HFFc6 (cell line): ENCODE measurements around the gene EARS2. TPM values are rescaled to one million over a fixed set of nuclear protein-coding genes. Genes with fewer than 3 reads are reported as not detected.
A peak's percentile ranks its signal among the peaks of the same experiment; 100 is the strongest.

Experiments used
- DNase-seq: peaks from one replicate; pipeline ENCODE4 v3.0.0-alpha.2; 2018
- H3K27ac Mint-ChIP-seq: 2 replicates; pipeline ENCODE4 v1.8.0; 2020; ENCODE audit warnings: mild to moderate bottlenecking, mixed read lengths
- H3K27me3 Mint-ChIP-seq: 2 replicates; pipeline ENCODE4 v1.8.0; 2021; ENCODE audit warnings: mild to moderate bottlenecking, moderate library complexity, mixed read lengths; ENCODE audit not compliant: insufficient read depth
- H3K36me3 Mint-ChIP-seq: 2 replicates; pipeline ENCODE4 v1.8.0; 2021; ENCODE audit warnings: low read depth, mixed read lengths
- H3K4me1 Mint-ChIP-seq: 2 replicates; pipeline ENCODE4 v1.8.0; 2020; ENCODE audit warnings: low read depth, mixed read lengths
- H3K4me3 Mint-ChIP-seq: 2 replicates; pipeline ENCODE4 v1.8.0; 2020; ENCODE audit warnings: mild to moderate bottlenecking, moderate library complexity, mixed read lengths
- H3K9me3 Mint-ChIP-seq: 2 replicates; pipeline ENCODE4 v1.8.0; 2020; ENCODE audit warnings: mild to moderate bottlenecking, mixed read lengths
- total RNA-seq, 6 experiments: library from RNA; stranded (reverse); fragmentation: NEBNext Ultra II Directional; extraction: Animal tissue kit (Norgen Biotek cat#: 25700); gene quantifications; 2 replicates in 1 of 6; 3 replicates in 5 of 6; pipeline ENCODE4 v1.2.3, GENCODE V29; 2021
- TF ChIP-seq, protein P1 (sequence below): fragments of 200-600 bp; sonication (generic); IDR thresholded peaks from 2 replicates; pipeline ENCODE4 v1.5.0; 2021; ENCODE audit warnings: antibody characterized with exemption, mild to moderate bottlenecking

Gene EARS2
- total RNA-seq, 6 experiments from 2014 or later, result 22.1 to 30.8 (median 27.0) TPM

DNA sequence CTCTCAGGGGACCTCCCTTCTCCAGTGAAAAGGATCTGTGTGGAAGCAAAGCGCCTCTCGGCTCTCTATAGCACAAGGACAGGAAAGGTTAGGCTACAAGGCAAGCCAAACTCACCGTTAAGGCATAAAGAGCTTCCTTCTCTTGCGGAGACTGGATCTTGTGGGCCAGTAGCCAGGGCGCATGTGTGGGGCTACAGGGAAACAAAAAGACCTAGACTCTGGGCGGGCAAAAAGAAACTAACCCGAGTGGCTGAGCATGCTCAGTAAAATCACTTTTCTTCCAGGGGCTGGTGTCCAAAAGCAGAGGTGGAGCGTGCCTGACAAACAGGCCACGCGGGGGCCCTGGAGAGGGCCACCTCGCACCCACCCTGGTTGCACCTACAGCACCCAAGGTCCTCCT is 63.0 kb downstream of the EARS2 start:
- TF ChIP-seq, protein P1, sequence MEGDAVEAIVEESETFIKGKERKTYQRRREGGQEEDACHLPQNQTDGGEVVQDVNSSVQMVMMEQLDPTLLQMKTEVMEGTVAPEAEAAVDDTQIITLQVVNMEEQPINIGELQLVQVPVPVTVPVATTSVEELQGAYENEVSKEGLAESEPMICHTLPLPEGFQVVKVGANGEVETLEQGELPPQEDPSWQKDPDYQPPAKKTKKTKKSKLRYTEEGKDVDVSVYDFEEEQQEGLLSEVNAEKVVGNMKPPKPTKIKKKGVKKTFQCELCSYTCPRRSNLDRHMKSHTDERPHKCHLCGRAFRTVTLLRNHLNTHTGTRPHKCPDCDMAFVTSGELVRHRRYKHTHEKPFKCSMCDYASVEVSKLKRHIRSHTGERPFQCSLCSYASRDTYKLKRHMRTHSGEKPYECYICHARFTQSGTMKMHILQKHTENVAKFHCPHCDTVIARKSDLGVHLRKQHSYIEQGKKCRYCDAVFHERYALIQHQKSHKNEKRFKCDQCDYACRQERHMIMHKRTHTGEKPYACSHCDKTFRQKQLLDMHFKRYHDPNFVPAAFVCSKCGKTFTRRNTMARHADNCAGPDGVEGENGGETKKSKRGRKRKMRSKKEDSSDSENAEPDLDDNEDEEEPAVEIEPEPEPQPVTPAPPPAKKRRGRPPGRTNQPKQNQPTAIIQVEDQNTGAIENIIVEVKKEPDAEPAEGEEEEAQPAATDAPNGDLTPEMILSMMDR, result no peak
- Mint-ChIP-seq H3K36me3 (peaks cover 22% of the 10 kb centered on the region), H3K4me3 (no peak overlapping the region), H3K4me1 (peaks cover 27% of the 10 kb centered on the region), H3K27ac (no peak overlapping the region), H3K27me3 (peaks cover 4% of the 10 kb centered on the region; the same call in 1 of the 2 replicates), H3K9me3 (no peaks in the 10 kb centered on the region)
- no peak for DNase-seq

DNA sequence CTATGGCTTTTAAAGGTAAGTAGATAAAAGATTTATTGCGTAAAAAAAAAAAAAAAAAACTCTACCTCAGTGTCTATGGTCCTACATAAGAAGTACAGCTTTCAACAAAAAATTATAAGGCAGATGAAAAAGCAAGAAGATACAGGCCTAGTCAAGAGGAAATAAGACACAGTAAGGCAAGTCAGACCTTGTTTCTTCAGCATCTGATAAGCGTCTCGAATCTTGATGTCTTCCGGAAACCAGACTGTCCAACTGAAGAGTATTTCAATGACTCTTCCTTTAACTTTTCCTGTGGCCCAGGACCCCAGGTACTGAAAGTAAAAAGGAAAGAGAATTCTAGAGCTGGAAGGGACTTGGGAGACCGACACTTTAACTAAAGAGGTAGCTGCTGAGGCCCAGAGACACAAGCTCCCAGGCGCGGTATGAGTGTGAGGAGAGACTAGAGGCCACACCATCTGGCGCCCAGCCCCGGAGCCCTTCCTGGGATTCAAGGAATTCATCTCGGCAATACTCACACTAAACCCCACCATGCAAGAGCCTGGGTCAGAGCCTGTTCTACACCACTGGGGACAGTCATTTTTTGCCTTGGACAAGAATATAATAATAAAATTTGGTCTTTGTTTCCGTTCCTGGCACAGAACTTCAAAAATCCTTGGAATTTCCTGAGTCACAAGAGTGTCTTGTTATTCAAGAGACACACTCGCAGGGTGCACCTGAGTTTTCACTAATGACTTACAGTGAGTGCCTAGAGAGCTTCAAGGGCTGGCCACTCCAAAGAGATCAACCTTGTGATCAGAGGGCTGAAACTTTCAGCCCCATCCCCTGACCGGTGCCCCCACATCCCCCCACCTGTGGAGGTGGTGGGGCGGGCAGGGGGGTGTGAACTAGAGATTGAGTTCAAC is 65.4 kb downstream of the EARS2 start:
- H3K27me3 Mint-ChIP-seq, result peaks cover 4% of the 10 kb centered on the region; the same call in 1 of the 2 replicates
- peak; percentile 39 for DNase-seq
- peaks cover 17% of the 10 kb centered on the region for H3K4me1 Mint-ChIP-seq
- H3K4me3 Mint-ChIP-seq, result no peak overlapping the region
- TF ChIP-seq, protein P1, result no peak
- no peak overlapping the region; the same call in none of the 2 replicates for H3K27ac Mint-ChIP-seq
- peaks cover 22% of the 10 kb centered on the region for H3K36me3 Mint-ChIP-seq
- H3K9me3 Mint-ChIP-seq, result no peaks in the 10 kb centered on the region

DNA sequence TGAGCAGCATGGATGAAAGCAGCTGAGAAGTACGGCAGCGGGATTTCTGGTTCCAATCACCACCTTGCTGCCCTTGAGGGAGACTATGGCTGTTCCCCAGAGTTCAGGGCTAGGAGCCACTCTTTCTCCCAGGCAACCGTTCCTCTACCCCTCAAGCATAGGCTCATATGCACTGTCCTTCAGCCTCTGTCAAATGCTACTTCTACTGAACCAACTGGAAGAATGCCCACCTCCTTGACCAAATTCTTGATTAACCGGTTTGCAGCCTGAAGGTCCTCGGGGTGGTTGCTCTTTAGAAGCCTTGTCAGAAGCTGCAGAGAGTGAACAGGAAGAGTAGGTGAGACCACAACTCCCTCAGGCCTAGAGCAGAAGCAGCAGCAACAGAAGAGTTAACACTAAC is 70.7 kb downstream of the EARS2 start:
- no peak for DNase-seq
- Mint-ChIP-seq H3K27me3 (no peaks in the 10 kb centered on the region), H3K4me3 (no peak overlapping the region), H3K36me3 (peaks cover 18% of the 10 kb centered on the region; the same call in 1 of the 2 replicates), H3K9me3 (no peaks in the 10 kb centered on the region), H3K27ac (no peak overlapping the region), H3K4me1 (peaks cover 3% of the 10 kb centered on the region)
- TF ChIP-seq, protein P1, result no peak

DNA sequence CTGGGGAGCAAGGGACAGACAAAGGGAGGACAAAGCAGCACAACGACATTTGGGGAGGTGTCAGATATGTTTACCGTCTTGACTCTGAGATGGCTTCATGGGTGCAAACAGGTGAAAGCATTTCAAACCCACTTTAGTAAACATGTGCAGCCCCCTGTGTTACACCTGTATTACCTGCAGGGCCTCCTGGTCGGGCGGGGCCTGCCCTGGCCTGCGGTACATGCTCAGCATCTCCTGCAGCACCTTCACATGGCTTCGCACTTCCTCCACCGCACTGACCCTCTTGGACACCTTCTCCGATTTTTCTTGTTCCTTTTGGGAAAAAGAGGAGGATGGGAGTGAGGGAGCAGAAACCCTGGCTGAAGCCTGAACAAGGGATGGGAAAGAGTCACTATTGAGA is 71.3 kb downstream of the EARS2 start:
- no peak for DNase-seq
- no peak overlapping the region for H3K27ac Mint-ChIP-seq
- no peak overlapping the region for H3K4me3 Mint-ChIP-seq
- H3K9me3 Mint-ChIP-seq, result no peaks in the 10 kb centered on the region
- peaks cover 17% of the 10 kb centered on the region; the same call in 1 of the 2 replicates for H3K36me3 Mint-ChIP-seq
- H3K27me3 Mint-ChIP-seq, result no peaks in the 10 kb centered on the region
- TF ChIP-seq, protein P1, result no peak
- no peaks in the 10 kb centered on the region for H3K4me1 Mint-ChIP-seq

DNA sequence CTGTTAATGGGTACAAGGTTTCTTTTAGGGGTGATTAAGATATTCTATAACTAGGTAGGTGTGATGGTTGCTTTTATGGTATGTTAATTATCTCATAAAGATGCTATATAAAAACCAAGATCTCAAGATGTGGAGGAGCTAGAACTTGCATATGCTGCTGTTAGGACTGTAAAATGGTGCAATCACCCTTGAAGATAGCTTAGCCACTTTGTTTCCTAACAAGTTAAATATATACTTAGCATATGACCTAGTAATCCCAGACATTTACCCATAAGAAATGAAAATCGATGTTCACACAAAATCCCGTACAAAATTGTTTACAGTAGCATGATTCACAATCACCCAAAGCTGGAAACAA is 71.9 kb downstream of the EARS2 start:
- TF ChIP-seq, protein P1, result no peak
- Mint-ChIP-seq H3K4me3 (no peak overlapping the region), H3K27ac (no peak overlapping the region), H3K36me3 (0 out of 2 replicates have a peak, but pooled peaks cover 14% of the 10 kb centered on the region), H3K4me1 (no peaks in the 10 kb centered on the region), H3K27me3 (no peaks in the 10 kb centered on the region), H3K9me3 (no peaks in the 10 kb centered on the region)
- DNase-seq, result no peak
